Subcutaneous adipose tissue (tissue), 4 donors: ENCODE data around the gene ZNF655. TPM values are rescaled to one million over a fixed set of nuclear protein-coding genes. Genes with fewer than 3 reads are reported as not detected.

Experiments used
- CTCF ChIP-seq: fragments of 450-650 bp; IDR thresholded peaks from one replicate; pipeline ENCODE4 v1.5.1; 2016; ENCODE audit warnings: low read depth, mild to moderate bottlenecking, control low read depth, antibody characterized with exemption, moderate library complexity
- total RNA-seq, 4 donors: library from RNA; depleted of rRNA; stranded (reverse); fragments of >200 nt; gene quantifications; one replicate each; pipeline ENCODE4 v1.1.0, GENCODE V29; 2016

ZNF655 gene
- total RNA-seq, 4 donors from 2014 or later, result 96.0 to 128 (median 108) TPM

DNA sequence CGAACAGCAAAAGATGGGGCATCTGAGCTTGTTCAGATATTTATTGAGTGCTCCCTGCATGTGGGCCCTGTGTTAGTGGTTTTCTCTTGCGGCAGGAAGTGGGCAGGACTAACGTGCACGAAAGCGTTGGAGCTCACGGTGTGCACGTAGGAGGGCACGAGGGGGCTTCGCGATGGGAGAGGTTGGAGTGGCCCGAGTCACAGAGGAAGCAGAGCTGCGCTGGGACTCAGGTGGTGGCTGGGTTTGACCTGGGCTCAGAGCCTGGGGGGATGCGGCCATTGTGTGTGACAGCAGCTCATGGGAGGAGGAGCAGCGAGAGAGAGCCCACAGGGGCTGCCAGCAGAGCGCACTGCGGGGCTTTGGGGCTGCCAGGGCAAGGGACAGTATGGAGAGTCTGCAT is 66.0 kb downstream of the ZNF655 start:
- no peak for TF ChIP-seq CTCF

DNA sequence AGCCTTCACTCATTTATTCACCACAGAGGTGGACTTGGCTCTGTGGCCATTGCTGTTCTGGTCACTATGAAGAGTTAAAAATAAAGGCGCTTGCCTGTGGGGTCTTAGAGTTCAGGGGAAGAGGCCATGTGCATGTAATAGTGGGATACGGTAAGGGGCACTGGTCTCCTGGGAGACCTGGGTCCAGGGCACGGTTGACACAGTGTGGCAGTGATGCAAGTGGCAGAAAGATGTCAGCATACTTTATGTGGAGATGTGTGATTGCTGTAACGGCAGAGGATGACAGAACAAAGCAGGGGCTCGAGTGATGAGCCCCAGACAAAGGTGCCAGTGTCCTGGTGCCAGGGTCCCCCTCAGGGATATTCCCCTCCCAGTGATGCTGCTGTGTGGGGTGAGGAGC is 66.9 kb downstream of the ZNF655 start:
- no peak for TF ChIP-seq CTCF

DNA sequence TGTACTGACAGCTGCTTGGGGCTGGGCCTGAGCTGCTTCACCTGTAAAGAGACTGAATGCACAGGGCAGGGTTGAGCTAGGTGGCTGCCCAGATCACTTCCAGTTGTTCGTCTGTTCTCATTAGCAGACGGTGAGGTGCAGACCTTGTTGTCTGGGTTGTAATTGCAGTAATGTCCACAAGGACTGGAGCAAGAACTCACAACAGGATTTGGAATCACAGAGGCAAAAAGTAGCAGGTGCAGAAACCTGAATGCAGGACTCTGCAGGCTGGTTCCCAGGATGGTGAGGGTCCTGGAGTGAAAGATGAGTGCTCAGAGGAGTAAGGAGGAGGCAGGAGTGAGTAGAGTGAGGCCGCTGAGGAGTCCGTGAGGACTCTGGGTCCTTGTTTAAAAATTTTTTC is 67.5 kb downstream of the ZNF655 start:
- no peak for TF ChIP-seq CTCF

Other genes starting within 250 kb of the ZNF655 start
- gene ARPC1A, start 232.7 kb upstream of the ZNF655 start, total RNA-seq, result 100 to 1,000 TPM in 3 of 4 donors, 10 to 100 TPM in 1; 87.2 to 152 (median 113) TPM
- gene ARPC1B, start 183.9 kb upstream of the ZNF655 start, total RNA-seq, result 100 to 1,000 TPM; 133 to 364 (median 178) TPM
- gene PDAP1, start 150.0 kb upstream of the ZNF655 start, total RNA-seq, result 10 to 100 TPM; 34.6 to 88.5 (median 62.6) TPM
- gene BUD31, start 149.7 kb upstream of the ZNF655 start, total RNA-seq, result 10 to 100 TPM; 55.5 to 89.0 (median 66.0) TPM
- gene PTCD1, start 119.8 kb upstream of the ZNF655 start, total RNA-seq, result 10 to 100 TPM in 1 of 4 donors, 1 to 10 TPM in 3; 3.7 to 11.9 (median 5.3) TPM
- gene CPSF4, start 119.7 kb upstream of the ZNF655 start, total RNA-seq, result 10 to 100 TPM; 23.2 to 60.7 (median 26.6) TPM
- 100 to 1,000 TPM; 546 to 724 (median 624) TPM for gene ATP5MF, start 92.5 kb upstream of the ZNF655 start, total RNA-seq
- 1 to 10 TPM; 4.5 to 7.3 (median 5.9) TPM for gene ZNF789, start 85.8 kb upstream of the ZNF655 start, total RNA-seq
- gene ZNF394, start 58.4 kb upstream of the ZNF655 start, total RNA-seq, result 10 to 100 TPM; 24.6 to 42.2 (median 32.0) TPM
- gene ZKSCAN5, start 54.0 kb upstream of the ZNF655 start, total RNA-seq, result 1 to 10 TPM; 7.0 to 10.0 (median 8.7) TPM
- gene FAM200A, start 6.5 kb upstream of the ZNF655 start, total RNA-seq, result 1 to 10 TPM; 4.0 to 9.5 (median 6.0) TPM
- 1 to 10 TPM; 1.1 to 4.0 (median 1.2) TPM for gene TMEM225B, start 39.6 kb downstream of the ZNF655 start, total RNA-seq
- gene ZSCAN25, start 58.3 kb downstream of the ZNF655 start, total RNA-seq, result 10 to 100 TPM; 10.7 to 17.1 (median 13.2) TPM
- gene CYP3A5, start 121.4 kb downstream of the ZNF655 start, total RNA-seq, result 100 to 1,000 TPM in 2 of 4 donors, 10 to 100 TPM in 1, under 1 TPM in 1; 0.88 to 191 (median 58.1) TPM
- not detected for gene CYP3A7, start 176.6 kb downstream of the ZNF655 start, total RNA-seq
- 1 to 10 TPM in 1 of 4 donors, under 1 TPM in 1, not detected in 2; 0.34 to 1.3 TPM for gene CYP3A4, start 225.5 kb downstream of the ZNF655 start, total RNA-seq